ENCODE results near the gene SIRPG.

DNA sequence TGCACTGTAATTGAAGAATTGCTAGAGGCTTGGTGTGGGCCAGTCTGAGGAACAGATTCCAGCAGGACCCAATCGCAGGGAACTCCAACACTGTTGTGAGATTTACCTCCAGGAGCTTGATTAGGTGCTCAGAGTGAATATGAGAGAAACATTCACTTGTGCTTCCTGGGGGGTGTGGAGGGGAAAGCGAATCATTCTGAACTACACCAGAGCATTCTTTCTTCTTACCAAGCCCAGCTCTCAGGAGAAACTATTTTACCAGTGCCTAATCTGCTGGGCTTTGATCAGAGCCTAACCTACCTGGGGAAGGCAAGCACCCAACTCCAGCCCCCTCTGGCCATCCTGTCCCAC, 30.4 kb downstream of the SIRPG start:
- TF ChIP-seq, protein P1, sequence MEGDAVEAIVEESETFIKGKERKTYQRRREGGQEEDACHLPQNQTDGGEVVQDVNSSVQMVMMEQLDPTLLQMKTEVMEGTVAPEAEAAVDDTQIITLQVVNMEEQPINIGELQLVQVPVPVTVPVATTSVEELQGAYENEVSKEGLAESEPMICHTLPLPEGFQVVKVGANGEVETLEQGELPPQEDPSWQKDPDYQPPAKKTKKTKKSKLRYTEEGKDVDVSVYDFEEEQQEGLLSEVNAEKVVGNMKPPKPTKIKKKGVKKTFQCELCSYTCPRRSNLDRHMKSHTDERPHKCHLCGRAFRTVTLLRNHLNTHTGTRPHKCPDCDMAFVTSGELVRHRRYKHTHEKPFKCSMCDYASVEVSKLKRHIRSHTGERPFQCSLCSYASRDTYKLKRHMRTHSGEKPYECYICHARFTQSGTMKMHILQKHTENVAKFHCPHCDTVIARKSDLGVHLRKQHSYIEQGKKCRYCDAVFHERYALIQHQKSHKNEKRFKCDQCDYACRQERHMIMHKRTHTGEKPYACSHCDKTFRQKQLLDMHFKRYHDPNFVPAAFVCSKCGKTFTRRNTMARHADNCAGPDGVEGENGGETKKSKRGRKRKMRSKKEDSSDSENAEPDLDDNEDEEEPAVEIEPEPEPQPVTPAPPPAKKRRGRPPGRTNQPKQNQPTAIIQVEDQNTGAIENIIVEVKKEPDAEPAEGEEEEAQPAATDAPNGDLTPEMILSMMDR (conservative IDR thresholded peaks at IDR 0.05) = no peak
- TF ChIP-seq EZH2 (IDR thresholded peaks at IDR 0.05; ENCODE audit: low read depth) = no peak

Data from PC-9 (cell line).